H9 (cell line): ENCODE results near the gene F8. TPM values are rescaled to one million over a fixed set of nuclear protein-coding genes. Genes with fewer than 3 reads are reported as not detected.
"Not testable (repeated sequence)": the region's sequence is repeated elsewhere in the genome, so short reads cannot be mapped to it uniquely, and the experiment has no call there.

ENCODE experiments used
- DNase-seq: peaks from one replicate; pipeline ENCODE4 v3.0.0-alpha.2; 2017
- H2AFZ ChIP-seq: one replicate; pipeline ENCODE4 v1.6.1; 2013; ENCODE audit warnings: mild to moderate bottlenecking, low read length, control low read depth, moderate library complexity
- H2AK5ac ChIP-seq: 2 replicates; pipeline ENCODE4 v1.6.1; 2013; ENCODE audit warnings: low read length, control low read depth, mixed read lengths; ENCODE audit not compliant: insufficient read length
- H2BK120ac ChIP-seq: one replicate; pipeline ENCODE4 v1.6.1; 2013; ENCODE audit warnings: low read depth, mild to moderate bottlenecking, low read length, control low read depth, inconsistent platforms; ENCODE audit not compliant: poor library complexity, severe bottlenecking
- H2BK12ac ChIP-seq: 2 replicates; pipeline ENCODE4 v1.6.1; 2013; ENCODE audit warnings: low read length, control low read depth, mixed read lengths, low read depth; ENCODE audit not compliant: insufficient read length
- H2BK15ac ChIP-seq: 2 replicates; pipeline ENCODE4 v1.6.1; 2013; ENCODE audit warnings: low read depth, low read length, control low read depth
- H2BK20ac ChIP-seq: one replicate; pipeline ENCODE4 v1.6.1; 2013; ENCODE audit warnings: low read depth, mild to moderate bottlenecking, low read length, control low read depth, inconsistent platforms; ENCODE audit not compliant: poor library complexity, severe bottlenecking
- H2BK5ac ChIP-seq: 2 replicates; pipeline ENCODE4 v1.6.1; 2013; ENCODE audit warnings: low read length, control low read depth, mixed read lengths; ENCODE audit not compliant: insufficient read length
- H3K14ac ChIP-seq: 2 replicates; pipeline ENCODE4 v1.6.1; 2013; ENCODE audit warnings: low read length, control low read depth; ENCODE audit not compliant: insufficient read depth
- H3K18ac ChIP-seq: 2 replicates; pipeline ENCODE4 v1.6.1; 2013; ENCODE audit warnings: low read depth, mild to moderate bottlenecking, mixed read lengths, low read length, control low read depth; ENCODE audit not compliant: insufficient read length
- H3K23ac ChIP-seq: 2 replicates; pipeline ENCODE4 v1.6.1; 2013; ENCODE audit warnings: low read length, control low read depth, mixed read lengths, low read depth; ENCODE audit not compliant: insufficient read length
- H3K23me2 ChIP-seq: 2 replicates; pipeline ENCODE4 v1.6.1; 2013; ENCODE audit warnings: low read depth, mild to moderate bottlenecking, mixed read lengths, low read length, control low read depth; ENCODE audit not compliant: insufficient read length, poor library complexity, severe bottlenecking
- H3K27ac ChIP-seq: 2 replicates; pipeline ENCODE4 v1.5.1; 2013; ENCODE audit warnings: low read length, control low read depth, mixed read lengths, low read depth; ENCODE audit not compliant: insufficient read length
- H3K27me3 ChIP-seq: 2 replicates; pipeline ENCODE4 v1.6.1; 2013; ENCODE audit warnings: low read length, control low read depth, inconsistent platforms; ENCODE audit not compliant: insufficient read depth
- H3K4ac ChIP-seq: 2 replicates; pipeline ENCODE4 v1.6.1; 2013; ENCODE audit warnings: low read depth, mild to moderate bottlenecking, control low read depth, inconsistent platforms, low read length, moderate library complexity
- H3K4me1 ChIP-seq: 2 replicates; pipeline ENCODE4 v1.6.1; 2013; ENCODE audit warnings: low read length, control low read depth, inconsistent platforms; ENCODE audit not compliant: insufficient read depth
- H3K4me2 ChIP-seq: 2 replicates; pipeline ENCODE4 v1.6.1; 2013; ENCODE audit warnings: low read length, control low read depth, mixed read lengths; ENCODE audit not compliant: insufficient read length, insufficient read depth
- H3K56ac ChIP-seq: 2 replicates; pipeline ENCODE4 v1.6.1; 2013; ENCODE audit warnings: low read depth, mild to moderate bottlenecking, mixed read lengths, low read length, control low read depth; ENCODE audit not compliant: insufficient read length
- H3K79me1 ChIP-seq: 2 replicates; pipeline ENCODE4 v1.6.1; 2013; ENCODE audit warnings: low read depth, mild to moderate bottlenecking, moderate library complexity, low read length, control low read depth, inconsistent platforms; ENCODE audit not compliant: insufficient read depth, poor library complexity, severe bottlenecking
- H3K79me2 ChIP-seq: 2 replicates; pipeline ENCODE4 v1.6.1; 2013; ENCODE audit warnings: low read length, control low read depth, inconsistent platforms; ENCODE audit not compliant: insufficient read depth
- H3K9ac ChIP-seq: 2 replicates; pipeline ENCODE4 v1.6.1; 2013; ENCODE audit warnings: low read length, control low read depth, mixed read lengths; ENCODE audit not compliant: insufficient read length; ENCODE audit errors: extremely low read depth
- H3K9me3 ChIP-seq: one replicate; pipeline ENCODE4 v1.6.1; 2013; ENCODE audit warnings: low read depth, low read length, inconsistent platforms; ENCODE audit not compliant: control insufficient read depth
- H3T11ph ChIP-seq: one replicate; pipeline ENCODE4 v1.6.1; 2013; ENCODE audit warnings: mild to moderate bottlenecking, low read length, control low read depth, inconsistent platforms
- H4K20me1 ChIP-seq: one replicate; pipeline ENCODE4 v1.6.1; 2013; ENCODE audit not compliant: control insufficient read depth, insufficient read length, insufficient read depth
- H4K5ac ChIP-seq: 2 replicates; pipeline ENCODE4 v1.6.1; 2013; ENCODE audit warnings: low read depth, mild to moderate bottlenecking, mixed read lengths, low read length, control low read depth; ENCODE audit not compliant: insufficient read length
- H4K8ac ChIP-seq: replicated peaks from 2 replicates; pipeline ENCODE4 v1.6.1; 2013; ENCODE audit warnings: low read length, control low read depth, mixed read lengths, low read depth; ENCODE audit not compliant: insufficient read length
- H4K91ac ChIP-seq: 2 replicates; pipeline ENCODE4 v1.6.1; 2013; ENCODE audit warnings: low read depth, mild to moderate bottlenecking, moderate library complexity, mixed read lengths, low read length, control low read depth; ENCODE audit not compliant: insufficient read length
- H3K27ac Mint-ChIP-seq, 3 experiments: 2 replicates in 2 of 3; 3 replicates in 1 of 3; pipeline ENCODE4 v1.8.0; 2020 to 2021; ENCODE audit warnings: mixed read lengths in 3 of 3, mild to moderate bottlenecking in 1 of 3, moderate library complexity in 1 of 3
- H3K27me3 Mint-ChIP-seq: 2 replicates; pipeline ENCODE4 v1.8.0; 2021; ENCODE audit warnings: low read depth, mild to moderate bottlenecking, moderate library complexity, mixed read lengths
- H3K36me3 Mint-ChIP-seq, 3 experiments: 2 replicates in 2 of 3; 3 replicates in 1 of 3; pipeline ENCODE4 v1.8.0; 2020 to 2021; ENCODE audit warnings: low read depth in 3 of 3, mixed read lengths in 3 of 3; ENCODE audit not compliant: insufficient read depth in 1 of 3
- H3K4me1 Mint-ChIP-seq, 2 experiments: 2 replicates each; pipeline ENCODE4 v1.8.0; 2020; ENCODE audit warnings: mixed read lengths in 2 of 2
- H3K4me3 Mint-ChIP-seq, 2 experiments: 2 replicates in 1 of 2; 3 replicates in 1 of 2; pipeline ENCODE4 v1.8.0; 2020 to 2021; ENCODE audit warnings: mild to moderate bottlenecking in 2 of 2, mixed read lengths in 2 of 2, moderate library complexity in 1 of 2
- H3K9me3 Mint-ChIP-seq, 2 experiments: 2 replicates in 1 of 2; 3 replicates in 1 of 2; pipeline ENCODE4 v1.8.0; 2020; ENCODE audit warnings: mild to moderate bottlenecking in 2 of 2, mixed read lengths in 2 of 2, moderate library complexity in 1 of 2
- WGBS: extraction: QIAGEN DNeasy Blood & Tissue Kit; methylation state at CpG from one replicate; pipeline ENCODE4 v1.1.7; 2013; ENCODE audit warnings: missing lambda C conversion rate, low lambda C conversion rate, mixed read lengths; ENCODE audit not compliant: insufficient read length; ENCODE audit errors: extremely low coverage; 5-methylcytosine and 5-hydroxymethylcytosine counted together
- total RNA-seq: library from RNA; stranded (reverse); gene quantifications from 2 replicates; pipeline ENCODE4 v1.2.1, GENCODE V29; 2021
- TF ChIP-seq, protein P1 (sequence below): fragments of 200-600 bp; sonication (generic); conservative IDR thresholded peaks from 3 replicates; pipeline ENCODE4 v1.8.0; 2021; ENCODE audit warnings: antibody characterized with exemption, mild to moderate bottlenecking

Gene F8
- total RNA-seq, 1 experiment from 2014 or later: 3.1 TPM

DNA sequence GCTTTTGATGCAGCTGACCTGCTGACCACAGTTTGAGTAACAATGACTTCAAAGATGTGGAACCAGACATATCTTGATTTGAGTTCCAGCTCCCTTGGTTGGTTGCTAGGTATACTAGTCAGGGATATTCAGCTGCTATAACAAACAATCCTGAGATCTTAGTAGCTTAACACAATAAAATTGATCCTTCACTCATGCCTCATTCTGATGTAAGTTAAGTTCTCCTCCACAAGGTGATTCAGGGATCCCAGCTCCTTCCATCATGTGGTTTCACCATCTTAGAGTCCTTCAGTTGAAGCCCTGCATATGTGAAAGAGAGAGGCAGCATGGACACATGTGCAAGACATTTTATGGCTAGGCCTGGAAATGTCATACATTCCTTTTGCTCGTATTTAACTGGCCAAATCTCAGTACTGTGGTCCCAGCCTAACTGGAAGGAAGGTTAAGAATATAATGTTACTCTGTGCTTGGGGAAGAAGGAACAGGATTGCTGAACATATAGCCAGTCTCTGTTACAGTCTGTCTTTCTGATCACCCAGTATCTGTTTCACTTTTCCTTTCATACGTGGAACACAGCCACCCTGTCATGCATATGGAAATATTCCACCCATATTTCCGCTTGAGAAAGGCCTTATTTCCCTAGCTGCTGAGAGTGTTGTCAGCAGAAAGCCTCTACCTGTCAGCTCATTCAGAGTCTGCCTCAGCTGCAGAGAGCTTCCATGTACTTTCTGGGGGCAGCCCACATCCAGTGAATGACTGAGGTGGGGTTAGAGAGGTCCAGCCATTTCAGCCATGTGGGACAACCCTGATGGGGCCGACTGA, 195.1 kb downstream of the F8 start:
- Histone ChIP-seq H3K56ac (no peak overlapping the region), H3K23ac (no peak overlapping the region), H4K5ac (no peak overlapping the region), H3K23me2 (no peaks in the 10 kb centered on the region), H3K79me2 (no peaks in the 10 kb centered on the region), H4K8ac (no peak overlapping the region), H3K4me1 (no peaks in the 10 kb centered on the region; the same call in 1 of the 2 replicates), H2BK12ac (no peak overlapping the region), H2AFZ (no peak overlapping the region), H2BK20ac (no peak overlapping the region), H3K4ac (no peak overlapping the region), H3K27me3 (no peaks in the 10 kb centered on the region), H2BK15ac (no peak overlapping the region), H2BK120ac (no peak overlapping the region), H2BK5ac (no peak overlapping the region), H3K14ac (no peak overlapping the region), H3K9me3 (peaks cover 39% of the 10 kb centered on the region), H3K9ac (no peak overlapping the region), H2AK5ac (no peak overlapping the region), H3T11ph (no peak overlapping the region), H4K20me1 (no peaks in the 10 kb centered on the region), H3K4me2 (no peak overlapping the region), H3K79me1 (no peaks in the 10 kb centered on the region), H4K91ac (no peak overlapping the region), H3K27ac (no peak overlapping the region), H3K18ac (no peak overlapping the region)
- Mint-ChIP-seq H3K4me1 (peaks cover 1 to 10% of the 10 kb centered on the region in 2 experiments), H3K27ac (no peak overlapping the region), H3K27me3 (no peaks in the 10 kb centered on the region; the same call in none of the 2 replicates), H3K9me3 (peaks cover 62 to 63% of the 10 kb centered on the region in 2 experiments), H3K36me3 (peaks cover 0 to 4% (median 2%) of the 10 kb centered on the region in 3 experiments; a peak in 6 of 7 replicates), H3K4me3 (no peak overlapping the region)
- DNase-seq: no peak
- no CpG with 5 or more reads among the region's 4 CpGs for WGBS
- TF ChIP-seq, protein P1, sequence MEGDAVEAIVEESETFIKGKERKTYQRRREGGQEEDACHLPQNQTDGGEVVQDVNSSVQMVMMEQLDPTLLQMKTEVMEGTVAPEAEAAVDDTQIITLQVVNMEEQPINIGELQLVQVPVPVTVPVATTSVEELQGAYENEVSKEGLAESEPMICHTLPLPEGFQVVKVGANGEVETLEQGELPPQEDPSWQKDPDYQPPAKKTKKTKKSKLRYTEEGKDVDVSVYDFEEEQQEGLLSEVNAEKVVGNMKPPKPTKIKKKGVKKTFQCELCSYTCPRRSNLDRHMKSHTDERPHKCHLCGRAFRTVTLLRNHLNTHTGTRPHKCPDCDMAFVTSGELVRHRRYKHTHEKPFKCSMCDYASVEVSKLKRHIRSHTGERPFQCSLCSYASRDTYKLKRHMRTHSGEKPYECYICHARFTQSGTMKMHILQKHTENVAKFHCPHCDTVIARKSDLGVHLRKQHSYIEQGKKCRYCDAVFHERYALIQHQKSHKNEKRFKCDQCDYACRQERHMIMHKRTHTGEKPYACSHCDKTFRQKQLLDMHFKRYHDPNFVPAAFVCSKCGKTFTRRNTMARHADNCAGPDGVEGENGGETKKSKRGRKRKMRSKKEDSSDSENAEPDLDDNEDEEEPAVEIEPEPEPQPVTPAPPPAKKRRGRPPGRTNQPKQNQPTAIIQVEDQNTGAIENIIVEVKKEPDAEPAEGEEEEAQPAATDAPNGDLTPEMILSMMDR: no peak

DNA sequence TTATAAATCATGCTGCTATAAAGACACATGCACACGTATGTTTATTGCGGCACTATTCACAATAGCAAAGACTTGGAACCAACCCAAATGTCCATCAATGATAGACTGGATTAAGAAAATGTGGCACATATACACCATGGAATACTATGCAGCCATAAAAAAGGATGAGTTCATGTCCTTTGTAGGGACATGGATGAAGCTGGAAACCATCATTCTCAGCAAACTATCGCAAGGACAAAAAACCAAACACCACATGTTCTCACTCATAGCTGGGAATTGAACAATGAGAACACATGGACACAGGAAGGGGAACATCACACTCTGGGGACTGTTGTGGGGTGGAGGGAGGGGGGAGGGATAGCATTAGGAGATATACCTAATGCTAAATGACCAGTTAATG, 196.9 kb downstream of the F8 start:
- not testable (repeated sequence) for H2BK20ac ChIP-seq, H2AFZ ChIP-seq, H2BK12ac ChIP-seq, H2BK120ac ChIP-seq, H3K36me3 Mint-ChIP-seq, H3K9ac ChIP-seq, H3K79me2 ChIP-seq, H3K56ac ChIP-seq, H3K27ac ChIP-seq, H4K91ac ChIP-seq, H3K4ac ChIP-seq, H3K14ac ChIP-seq, DNase-seq, H3K27me3 ChIP-seq, H3K27ac Mint-ChIP-seq, H4K20me1 ChIP-seq, H2BK15ac ChIP-seq, H3T11ph ChIP-seq, H3K4me3 Mint-ChIP-seq, H3K23me2 ChIP-seq, H3K18ac ChIP-seq, H2BK5ac ChIP-seq, H4K8ac ChIP-seq, H3K79me1 ChIP-seq, H4K5ac ChIP-seq, H3K4me2 ChIP-seq, H2AK5ac ChIP-seq, H3K27me3 Mint-ChIP-seq, H3K4me1 ChIP-seq, H3K23ac ChIP-seq
- Mint-ChIP-seq H3K9me3 (peaks cover 66 to 68% of the 10 kb centered on the region in 2 experiments), H3K4me1 (peaks cover 19 to 28% of the 10 kb centered on the region in 2 experiments)
- peaks cover 34% of the 10 kb centered on the region for H3K9me3 ChIP-seq
- no CpG with 5 or more reads among the region's 3 CpGs for WGBS
